ENCODE data around the gene ABAT. TPM values are rescaled to one million over a fixed set of nuclear protein-coding genes. Genes with fewer than 3 reads are reported as not detected.

Gene ABAT
- total and polyA plus RNA-seq, 10 of the 15 experiments (the other 5 are each of a cell fraction or from before 2014, with no cell fraction given) = 1.0 to 10.6 (median 1.9) TPM

DNA sequence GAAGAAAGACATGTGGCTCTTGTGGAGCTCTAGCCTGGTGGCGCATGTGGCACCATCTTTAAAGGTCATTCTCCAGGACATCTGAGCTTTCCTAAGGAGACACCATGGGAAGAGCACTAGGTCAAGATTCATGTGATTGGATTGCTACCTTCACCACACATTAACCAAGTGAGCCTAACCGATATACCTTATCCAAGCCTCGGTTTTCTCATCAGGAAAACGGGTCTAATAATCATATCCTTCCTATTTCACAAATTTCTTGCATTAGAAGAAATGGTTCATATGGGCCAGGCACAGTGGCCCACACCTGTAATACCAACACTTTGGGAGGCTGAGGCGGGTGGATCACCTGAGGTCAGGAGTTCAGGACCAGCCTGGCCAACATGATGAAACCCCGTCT, 64.7 kb downstream of the ABAT start:
- no peak overlapping the region for H2AFZ ChIP-seq (ENCODE audit: control insufficient read depth, low read depth, low read length)
- ChIA-PET SMC1A (ENCODE audit: uncharacterized antibody, unreplicated experiment) (no interaction called here), RAD21 (ENCODE audit: unreplicated experiment) (no interaction called here), POLR2A (no interaction called here), CTCF (no interaction called here)
- H4K20me1 ChIP-seq (ENCODE audit: control insufficient read depth, insufficient read depth) = no peaks in the 10 kb centered on the region
- no peaks in the 10 kb centered on the region for H3K36me3 ChIP-seq (ENCODE audit: control insufficient read depth in 2 of 2, insufficient read depth in 2 of 2, low read length in 1 of 2)
- no peak for DNase-seq (ENCODE audit: low read depth, low spot score)
- no peaks in the 10 kb centered on the region for H3K79me2 ChIP-seq (ENCODE audit: control insufficient read depth, insufficient read depth, low read length)
- no peaks in the 10 kb centered on the region for H3K27me3 ChIP-seq (replicated peaks in 1 of 2; ENCODE audit: control insufficient read depth in 2 of 2, insufficient read depth in 2 of 2, low read length in 1 of 2)
- intact Hi-C loops (cut with micrococcal nuclease; ENCODE audit: unreplicated experiment) (no loop called here), in situ Hi-C loops (cut with MboI) (loop anchor here (25.0 kb wide), 1 partner anchor 352 kb away; no protein-coding TSS in a partner anchor)
- TF ChIP-seq, protein P1, sequence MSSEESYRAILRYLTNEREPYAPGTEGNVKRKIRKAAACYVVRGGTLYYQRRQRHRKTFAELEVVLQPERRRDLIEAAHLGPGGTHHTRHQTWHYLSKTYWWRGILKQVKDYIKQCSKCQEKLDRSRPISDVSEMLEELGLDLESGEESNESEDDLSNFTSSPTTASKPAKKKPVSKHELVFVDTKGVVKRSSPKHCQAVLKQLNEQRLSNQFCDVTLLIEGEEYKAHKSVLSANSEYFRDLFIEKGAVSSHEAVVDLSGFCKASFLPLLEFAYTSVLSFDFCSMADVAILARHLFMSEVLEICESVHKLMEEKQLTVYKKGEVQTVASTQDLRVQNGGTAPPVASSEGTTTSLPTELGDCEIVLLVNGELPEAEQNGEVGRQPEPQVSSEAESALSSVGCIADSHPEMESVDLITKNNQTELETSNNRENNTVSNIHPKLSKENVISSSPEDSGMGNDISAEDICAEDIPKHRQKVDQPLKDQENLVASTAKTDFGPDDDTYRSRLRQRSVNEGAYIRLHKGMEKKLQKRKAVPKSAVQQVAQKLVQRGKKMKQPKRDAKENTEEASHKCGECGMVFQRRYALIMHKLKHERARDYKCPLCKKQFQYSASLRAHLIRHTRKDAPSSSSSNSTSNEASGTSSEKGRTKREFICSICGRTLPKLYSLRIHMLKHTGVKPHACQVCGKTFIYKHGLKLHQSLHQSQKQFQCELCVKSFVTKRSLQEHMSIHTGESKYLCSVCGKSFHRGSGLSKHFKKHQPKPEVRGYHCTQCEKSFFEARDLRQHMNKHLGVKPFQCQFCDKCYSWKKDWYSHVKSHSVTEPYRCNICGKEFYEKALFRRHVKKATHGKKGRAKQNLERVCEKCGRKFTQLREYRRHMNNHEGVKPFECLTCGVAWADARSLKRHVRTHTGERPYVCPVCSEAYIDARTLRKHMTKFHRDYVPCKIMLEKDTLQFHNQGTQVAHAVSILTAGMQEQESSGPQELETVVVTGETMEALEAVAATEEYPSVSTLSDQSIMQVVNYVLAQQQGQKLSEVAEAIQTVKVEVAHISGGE (CRISPR knock-in tag; IDR thresholded peaks at IDR 0.05) = no peak
- no peak for TF ChIP-seq POLR2AphosphoS5 (IDR thresholded peaks at IDR 0.05; ENCODE audit: low read length)
- no peak for TF ChIP-seq TARDBP (IDR thresholded peaks at IDR 0.05; ENCODE audit: borderline replicate concordance)
- no peak for TF ChIP-seq ZNF274 (IDR thresholded peaks at IDR 0.05; ENCODE audit: insufficient read depth, insufficient read length)
- ATAC-seq = no peak
- H3K9me3 ChIP-seq (replicated peaks; ENCODE audit: control insufficient read depth, insufficient read depth, low read length) = no peaks in the 10 kb centered on the region
- H3K4me2 ChIP-seq (ENCODE audit: control insufficient read depth, insufficient read depth) = no peak overlapping the region
- H3K9ac ChIP-seq (ENCODE audit: control insufficient read depth, insufficient read depth, low read length) = no peak overlapping the region
- BruUV-seq (replicated peaks) = no TSS peak
- no peak for FAIRE-seq
- no peaks in the 10 kb centered on the region for H3K4me1 ChIP-seq (ENCODE audit: control insufficient read depth, insufficient read depth, low read length)
- WGBS (ENCODE audit: insufficient coverage, insufficient replicate concordance, low lambda C conversion rate, missing lambda C conversion rate) = 41% methylated on average over 6 of the region's 6 CpGs
- H3K4me3 ChIP-seq = no peak overlapping the region
- no peak overlapping the region for H3K27ac ChIP-seq (ENCODE audit: control insufficient read depth, insufficient read depth)

All from GM12878 (cell line).